ENCODE measurements around the gene CDH13. TPM values are rescaled to one million over a fixed set of nuclear protein-coding genes. Genes with fewer than 3 reads are reported as not detected.

The CDH13 gene
- total RNA-seq, 4 donors from 2014 or later: 3.4 to 14.8 (median 6.5) TPM

DNA sequence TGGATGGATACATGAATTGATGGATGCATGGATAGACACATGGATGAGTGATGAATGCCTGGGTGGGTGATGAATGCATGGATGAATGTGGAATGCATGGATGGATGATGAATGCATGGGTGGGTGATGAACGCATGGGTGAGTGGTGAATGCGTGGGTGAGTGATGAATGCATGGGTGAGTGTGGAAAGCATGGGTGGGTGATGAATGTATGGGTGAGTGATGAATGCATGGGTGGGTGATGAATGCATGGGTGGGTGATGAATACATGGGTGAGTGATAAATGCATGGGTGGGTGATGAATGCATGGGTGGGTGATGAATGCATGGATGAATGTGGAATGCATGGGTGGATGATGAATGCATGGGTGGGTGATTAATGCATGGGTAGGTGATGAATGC, 1097.1 kb downstream of the CDH13 start:
- intact Hi-C loops (cut with DNase I): no loop called here
- H3K9me3 ChIP-seq: no peaks in the 10 kb centered on the region
- DNase-seq: no peak
- no peak overlapping the region for H3K27ac ChIP-seq
- H3K36me3 ChIP-seq: no peaks in the 10 kb centered on the region
- WGBS, 2 donors: 85 to 93% methylated on average over 2 of the region's 2 CpGs
- no peak for TF ChIP-seq POLR2A (IDR thresholded peaks at IDR 0.05)
- TF ChIP-seq, protein P1, sequence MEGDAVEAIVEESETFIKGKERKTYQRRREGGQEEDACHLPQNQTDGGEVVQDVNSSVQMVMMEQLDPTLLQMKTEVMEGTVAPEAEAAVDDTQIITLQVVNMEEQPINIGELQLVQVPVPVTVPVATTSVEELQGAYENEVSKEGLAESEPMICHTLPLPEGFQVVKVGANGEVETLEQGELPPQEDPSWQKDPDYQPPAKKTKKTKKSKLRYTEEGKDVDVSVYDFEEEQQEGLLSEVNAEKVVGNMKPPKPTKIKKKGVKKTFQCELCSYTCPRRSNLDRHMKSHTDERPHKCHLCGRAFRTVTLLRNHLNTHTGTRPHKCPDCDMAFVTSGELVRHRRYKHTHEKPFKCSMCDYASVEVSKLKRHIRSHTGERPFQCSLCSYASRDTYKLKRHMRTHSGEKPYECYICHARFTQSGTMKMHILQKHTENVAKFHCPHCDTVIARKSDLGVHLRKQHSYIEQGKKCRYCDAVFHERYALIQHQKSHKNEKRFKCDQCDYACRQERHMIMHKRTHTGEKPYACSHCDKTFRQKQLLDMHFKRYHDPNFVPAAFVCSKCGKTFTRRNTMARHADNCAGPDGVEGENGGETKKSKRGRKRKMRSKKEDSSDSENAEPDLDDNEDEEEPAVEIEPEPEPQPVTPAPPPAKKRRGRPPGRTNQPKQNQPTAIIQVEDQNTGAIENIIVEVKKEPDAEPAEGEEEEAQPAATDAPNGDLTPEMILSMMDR (IDR thresholded peaks at IDR 0.05): no peak
- H3K4me3 ChIP-seq (replicated peaks in 1 of 3): no peak overlapping the region
- peaks cover 19 to 20% of the 10 kb centered on the region in 2 donors for H3K4me1 ChIP-seq
- H3K27me3 ChIP-seq: no peaks in the 10 kb centered on the region

DNA sequence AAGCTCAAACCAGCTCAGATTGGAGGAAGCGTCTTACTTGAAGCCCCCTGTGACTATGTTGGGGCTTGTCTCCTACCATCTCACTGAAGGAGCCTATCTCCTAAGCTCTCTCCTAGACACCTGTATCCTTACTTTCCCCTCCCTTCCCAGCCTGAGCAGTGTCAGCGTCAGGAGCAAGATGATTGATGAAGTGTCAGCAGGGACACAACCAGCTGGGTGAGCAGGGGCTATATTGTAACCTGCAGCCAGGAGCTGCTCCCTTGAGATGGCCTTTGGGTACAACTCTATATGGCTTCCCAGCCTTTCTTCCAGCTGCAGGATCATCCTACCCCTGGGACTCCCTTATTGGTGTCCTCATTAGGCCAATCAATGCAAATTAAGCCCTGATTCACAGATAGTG, 1097.8 kb downstream of the CDH13 start:
- TF ChIP-seq POLR2A (IDR thresholded peaks at IDR 0.05): no peak
- TF ChIP-seq, protein P1 (IDR thresholded peaks at IDR 0.05): no peak
- no peaks in the 10 kb centered on the region for H3K36me3 ChIP-seq
- no peaks in the 10 kb centered on the region for H3K9me3 ChIP-seq
- H3K4me1 ChIP-seq: peaks cover 19 to 20% of the 10 kb centered on the region in 2 donors
- H3K27me3 ChIP-seq: no peaks in the 10 kb centered on the region
- no peak for DNase-seq
- no peak overlapping the region for H3K27ac ChIP-seq
- WGBS, 2 donors: 90 to 94% methylated on average over 2 of the region's 2 CpGs
- intact Hi-C loops (cut with DNase I): no loop called here
- H3K4me3 ChIP-seq (replicated peaks in 1 of 3): no peak overlapping the region

DNA sequence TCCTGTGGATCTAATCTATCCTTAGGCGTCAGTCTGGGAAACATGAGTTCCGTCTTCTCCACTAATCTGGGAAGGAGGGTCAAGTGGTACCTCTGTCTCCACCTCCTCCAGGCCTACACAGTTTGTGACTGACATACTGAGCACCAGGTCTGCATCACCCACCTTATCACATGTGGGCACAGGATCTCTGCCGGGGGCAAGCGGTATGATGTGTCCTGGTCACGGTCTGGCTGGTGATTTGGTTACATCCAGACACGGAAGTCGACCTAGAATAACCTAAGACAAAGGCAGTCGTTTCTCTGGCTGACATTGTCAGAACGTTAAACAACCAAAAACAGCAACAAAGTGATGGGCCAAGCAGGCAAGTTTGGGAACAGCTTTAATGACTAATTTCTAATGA, 1098.5 kb downstream of the CDH13 start:
- Histone ChIP-seq H3K4me1 (peaks cover 16 to 20% of the 10 kb centered on the region in 2 donors), H3K27ac (no peak overlapping the region), H3K27me3 (no peaks in the 10 kb centered on the region), H3K36me3 (no peaks in the 10 kb centered on the region), H3K4me3 (replicated peaks in 1 of 3) (no peak overlapping the region), H3K9me3 (no peaks in the 10 kb centered on the region)
- no peak for TF ChIP-seq POLR2A (IDR thresholded peaks at IDR 0.05)
- TF ChIP-seq, protein P1 (IDR thresholded peaks at IDR 0.05): no peak
- intact Hi-C loops (cut with DNase I): no loop called here
- no peak for DNase-seq
- 79 to 90% methylated on average over 9 of the region's 9 CpGs for WGBS, 2 donors

DNA sequence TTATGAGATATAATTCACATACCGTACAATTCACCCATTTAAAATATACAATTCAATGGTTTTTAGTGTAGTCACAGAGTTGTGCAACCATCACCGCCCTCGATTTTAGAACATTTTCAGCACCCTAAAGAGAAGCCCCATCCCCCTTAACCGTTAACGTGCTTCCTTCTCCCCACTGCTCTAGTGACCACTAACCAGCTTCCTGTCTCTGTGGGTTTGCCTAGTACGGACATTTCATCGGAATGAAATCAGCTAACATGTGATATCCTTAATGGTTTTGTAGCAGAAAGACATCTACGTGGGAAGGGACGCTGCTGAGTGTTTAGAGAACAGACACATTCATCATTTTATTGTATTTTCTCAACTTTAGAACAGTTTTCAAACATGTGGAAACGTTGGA, 1100.2 kb downstream of the CDH13 start:
- no peaks in the 10 kb centered on the region for H3K27me3 ChIP-seq
- no peak for DNase-seq
- peaks cover 0 to 3% of the 10 kb centered on the region in 2 donors for H3K4me1 ChIP-seq
- H3K4me3 ChIP-seq (replicated peaks in 1 of 3): no peak overlapping the region
- H3K27ac ChIP-seq: no peak overlapping the region
- no peaks in the 10 kb centered on the region for H3K9me3 ChIP-seq
- intact Hi-C loops (cut with DNase I): no loop called here
- TF ChIP-seq, protein P1 (IDR thresholded peaks at IDR 0.05): no peak
- 80 to 81% methylated on average over 10 of the region's 10 CpGs for WGBS, 2 donors
- H3K36me3 ChIP-seq: no peaks in the 10 kb centered on the region

DNA sequence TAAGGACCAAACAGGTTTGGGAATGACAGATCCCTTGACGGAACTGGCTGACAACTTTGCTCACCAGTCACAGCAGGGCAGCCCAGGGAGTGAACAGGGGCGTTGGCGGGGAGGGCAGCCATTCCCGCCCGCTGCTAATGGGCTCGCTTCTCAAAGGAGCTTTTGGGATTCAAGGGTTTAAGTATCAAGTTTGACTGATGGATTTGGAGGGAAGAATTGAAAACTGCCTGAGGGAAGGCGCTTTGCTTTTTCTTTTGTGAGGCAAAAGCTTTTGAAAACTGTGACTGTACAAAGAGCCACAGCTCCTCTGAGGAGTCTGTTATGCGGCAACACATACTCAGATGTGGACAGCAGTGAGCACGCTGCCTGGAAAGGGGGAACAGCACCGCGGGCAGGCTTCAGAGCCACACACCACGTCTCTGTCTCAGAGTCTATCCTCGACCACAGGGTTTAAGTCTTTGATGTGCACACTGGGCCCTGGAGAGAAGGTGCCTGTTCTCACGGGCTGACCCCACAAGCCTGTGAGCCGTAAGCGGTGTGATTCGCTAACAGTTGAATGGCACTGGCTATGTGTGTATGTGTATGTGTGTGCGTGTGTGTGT, 1101.1 kb downstream of the CDH13 start:
- intact Hi-C loops (cut with DNase I): no loop called here
- no peak overlapping the region for H3K4me3 ChIP-seq (replicated peaks in 1 of 3)
- H3K9me3 ChIP-seq: no peaks in the 10 kb centered on the region
- H3K36me3 ChIP-seq: no peaks in the 10 kb centered on the region
- H3K27me3 ChIP-seq: no peaks in the 10 kb centered on the region
- no peak for DNase-seq
- H3K27ac ChIP-seq: no peak overlapping the region
- TF ChIP-seq, protein P1 (IDR thresholded peaks at IDR 0.05): no peak
- TF ChIP-seq POLR2A (IDR thresholded peaks at IDR 0.05): no peak
- no peaks in the 10 kb centered on the region for H3K4me1 ChIP-seq
- WGBS, 2 donors: 78 to 84% methylated on average over 18 of the region's 18 CpGs

Data from thyroid gland (tissue), 4 donors.